ENCODE measurements around the gene MED13L.

MED13L gene

GRCh38 chr12:116186482-116187150, 90.9 kb downstream of the MED13L start:
- TF ChIP-seq ZNF70 (CRISPR knock-in tag; IDR thresholded peaks at IDR 0.05) (no peak), ZFP30 (CRISPR knock-in tag; IDR thresholded peaks at IDR 0.05) (no peak), TCF4 (CRISPR knock-in tag; IDR thresholded peaks at IDR 0.05; ENCODE audit: borderline replicate concordance) (no peak), SNAI2 (CRISPR knock-in tag; IDR thresholded peaks at IDR 0.05) (no peak), TOX (CRISPR knock-in tag; IDR thresholded peaks at IDR 0.05; ENCODE audit: borderline replicate concordance) (no peak), CSRNP3 (CRISPR knock-in tag; IDR thresholded peaks at IDR 0.05) (no peak), ZNF8 (CRISPR knock-in tag; IDR thresholded peaks at IDR 0.05) (no peak), ZC3H10 (CRISPR knock-in tag; IDR thresholded peaks at IDR 0.05) (no peak), ISL1 (CRISPR knock-in tag; IDR thresholded peaks at IDR 0.05) (no peak), CREB5 (CRISPR knock-in tag; IDR thresholded peaks at IDR 0.05; ENCODE audit: low read depth) (no peak), PATZ1 (CRISPR knock-in tag; IDR thresholded peaks at IDR 0.05; ENCODE audit: borderline replicate concordance) (no peak), CSDC2 (CRISPR knock-in tag; IDR thresholded peaks at IDR 0.05) (no peak), GLIS3 (CRISPR knock-in tag; IDR thresholded peaks at IDR 0.05) (no peak), OSR1 (CRISPR knock-in tag; IDR thresholded peaks at IDR 0.05) (no peak), PPARA (CRISPR knock-in tag; IDR thresholded peaks at IDR 0.05; ENCODE audit: borderline replicate concordance) (no peak), BACH2 (CRISPR knock-in tag; IDR thresholded peaks at IDR 0.05; ENCODE audit: borderline replicate concordance) (no peak), POU6F1 (CRISPR knock-in tag; IDR thresholded peaks at IDR 0.05; ENCODE audit: borderline replicate concordance, low read depth) (no peak), TSHZ2 (CRISPR knock-in tag; IDR thresholded peaks at IDR 0.05) (no peak)
- ATAC-seq, result no peak

- peak; percentile 30 for ATAC-seq
- TF ChIP-seq OSR1 (CRISPR knock-in tag; IDR thresholded peaks at IDR 0.05) (no peak), ISL1 (CRISPR knock-in tag; IDR thresholded peaks at IDR 0.05) (no peak), BACH2 (CRISPR knock-in tag; IDR thresholded peaks at IDR 0.05; ENCODE audit: borderline replicate concordance) (no peak)
These were observed 92.7 kb downstream of the MED13L start for GRCh38 chr12:116184763-116185162.

- ATAC-seq, result peak; percentile 58
- TF ChIP-seq ISL1 (CRISPR knock-in tag; IDR thresholded peaks at IDR 0.05), result peak; percentile 53; the same call in 1 of the 2 replicates
- TF ChIP-seq CSDC2 (CRISPR knock-in tag; IDR thresholded peaks at IDR 0.05), result no peak
- TF ChIP-seq ZNF70 (CRISPR knock-in tag; IDR thresholded peaks at IDR 0.05), result peak; percentile 72
These were observed 93.8 kb downstream of the MED13L start for GRCh38 chr12:116183741-116184141.
